ENCODE measurements around the gene RSPH1.

GRCh38 chr21:42460391-42461184 is 35.4 kb downstream of the RSPH1 start:
- TF ChIP-seq CTCF (conservative IDR thresholded peaks at IDR 0.05 in 1 of 2, IDR thresholded peaks at IDR 0.05 in 1 of 2; ENCODE audit: extremely low read depth in 1 of 2, insufficient read depth in 1 of 2, low read depth in 1 of 2, low read length in 2 of 2) (no peak), EZH2 (IDR thresholded peaks at IDR 0.05; ENCODE audit: borderline replicate concordance, low read length) (no peak)
